Measurements from ENCODE around the gene ZFYVE19.
"Not testable (repeated sequence)": the region's sequence is repeated elsewhere in the genome, so short reads cannot be mapped to it uniquely, and the experiment has no call there.

ZFYVE19 gene

GRCh38 chr15:40847223-40847961 lies 40.5 kb downstream of the ZFYVE19 start:
- peak; percentile 48 for DNase-seq (ENCODE audit: low read depth)

GRCh38 chr15:40850576-40851112 lies 43.8 kb downstream of the ZFYVE19 start:
- no peak for DNase-seq (ENCODE audit: low read depth)

GRCh38 chr15:40852529-40852928 lies 45.6 kb downstream of the ZFYVE19 start:
- no peak for DNase-seq (ENCODE audit: low read depth)

- no peak for DNase-seq (ENCODE audit: low read depth)
Observed at GRCh38 chr15:40853241-40853890, 46.5 kb downstream of the ZFYVE19 start.

- no peak for DNase-seq (ENCODE audit: low read depth)
Observed at GRCh38 chr15:40854161-40854560, 47.3 kb downstream of the ZFYVE19 start.

GRCh38 chr15:40855706-40856234 lies 48.9 kb downstream of the ZFYVE19 start:
- no peak for DNase-seq (ENCODE audit: low read depth)

GRCh38 chr15:40856746-40857145 lies 49.9 kb downstream of the ZFYVE19 start:
- DNase-seq (ENCODE audit: low read depth) = no peak

GRCh38 chr15:40857601-40858341 lies 50.9 kb downstream of the ZFYVE19 start:
- DNase-seq (ENCODE audit: low read depth) = peak; percentile 67

- no peak for DNase-seq (ENCODE audit: low read depth)
Observed at GRCh38 chr15:40858706-40859105, 51.8 kb downstream of the ZFYVE19 start.

- DNase-seq (ENCODE audit: low read depth) = peak; percentile 82
Observed at GRCh38 chr15:40859206-40859851, 52.4 kb downstream of the ZFYVE19 start.

GRCh38 chr15:40861147-40861546 lies 54.3 kb downstream of the ZFYVE19 start:
- not testable (repeated sequence) for DNase-seq (ENCODE audit: low read depth)

- DNase-seq (ENCODE audit: low read depth) = no peak
Observed at GRCh38 chr15:40863660-40864270, 56.9 kb downstream of the ZFYVE19 start.

Data from ELR (cell line).